SK-N-SH (cell line): ENCODE data around the gene GNAL. TPM values are rescaled to one million over a fixed set of nuclear protein-coding genes. Genes with fewer than 3 reads are reported as not detected.

Experiments
- CTCF ChIA-PET: fragments of 300-600, 350-600 bp; formaldehyde crosslinking; extraction: SDS; loops from one replicate; lab custom pipeline; 2021; lab: Yijun Ruan, JAX
- POLR2A ChIA-PET: fragments of 350-600 bp; sonication (Branson Sonifier 250); formaldehyde crosslinking; extraction: SDS; loops from one replicate; lab custom pipeline; 2020; ENCODE audit warnings: antibody characterized with exemption, inconsistent platforms; lab: Yijun Ruan, JAX
- DNase-seq: peaks from one replicate; pipeline ENCODE4 v3.0.0; 2012
- H2AFZ ChIP-seq: fragments of 200-600 bp; sonication (generic); 2 replicates; pipeline ENCODE4 v1.8.1; 2016; ENCODE audit warnings: antibody characterized with exemption, mild to moderate bottlenecking, low read depth
- H3F3A ChIP-seq: fragments of 200-600 bp; sonication (generic); replicated peaks from 2 replicates; pipeline ENCODE3; 2016; ENCODE audit warnings: antibody characterized with exemption, mild to moderate bottlenecking; ENCODE audit not compliant: insufficient read depth
- H3K27ac ChIP-seq, 2 experiments: fragments of 200-500 bp in 1 of 2; fragments of 200-600 bp in 1 of 2; sonication (Bioruptor generic) in 1 of 2; sonication (generic), shearing (Covaris generic) in 1 of 2; 2 replicates each; pipeline versions ENCODE4 v1.5.1 to v1.6.1; 2014 to 2016; ENCODE audit warnings: low read depth in 2 of 2, inconsistent platforms in 1 of 2, low read length in 1 of 2, mild to moderate bottlenecking in 1 of 2, mixed read lengths in 1 of 2
- H3K27me3 ChIP-seq: fragments of 200-600 bp; sonication (generic), shearing (Covaris generic); 2 replicates; pipeline ENCODE4 v1.6.1; 2016; ENCODE audit warnings: mixed run types; ENCODE audit not compliant: insufficient read depth
- H3K36me3 ChIP-seq, 2 experiments: fragments of 200-500 bp in 1 of 2; fragments of 200-600 bp in 1 of 2; sonication (Bioruptor generic) in 1 of 2; sonication (generic) in 1 of 2; replicated peaks in 1 of 2; 2 replicates each; pipeline versions ENCODE3 to v1.5.1; 2014 to 2016; ENCODE audit warnings: low read length in 1 of 2, mild to moderate bottlenecking in 1 of 2; ENCODE audit not compliant: insufficient read depth in 2 of 2, control insufficient read depth in 1 of 2
- H3K4me1 ChIP-seq, 2 experiments: fragments of 200-500 bp in 1 of 2; fragments of 200-600 bp in 1 of 2; sonication (Bioruptor generic) in 1 of 2; sonication (generic), shearing (Covaris generic) in 1 of 2; 2 replicates each; pipeline versions ENCODE4 v1.5.1 to v1.6.1; 2014 to 2016; ENCODE audit warnings: low read depth in 1 of 2, low read length in 1 of 2, mixed run types in 1 of 2; ENCODE audit not compliant: insufficient read depth in 2 of 2, control insufficient read depth in 1 of 2
- H3K4me2 ChIP-seq: fragments of 200-600 bp; sonication (generic), shearing (Covaris generic); 2 replicates; pipeline ENCODE4 v1.6.1; 2017; ENCODE audit warnings: mixed run types
- H3K4me3 ChIP-seq, 2 experiments: fragments of 200-500 bp in 1 of 2; fragments of 200-600 bp in 1 of 2; sonication (Bioruptor generic) in 1 of 2; sonication (generic), shearing (Covaris generic) in 1 of 2; 2 replicates each; pipeline versions ENCODE4 v1.5.1 to v1.8.1; 2014 to 2016; ENCODE audit warnings: low read depth in 2 of 2, inconsistent platforms in 1 of 2, low read length in 1 of 2, mild to moderate bottlenecking in 1 of 2, mixed read lengths in 1 of 2, moderate library complexity in 1 of 2
- H3K79me2 ChIP-seq: fragments of 200-600 bp; sonication (generic); 2 replicates; pipeline ENCODE4 v1.8.1; 2017; ENCODE audit warnings: mild to moderate bottlenecking; ENCODE audit not compliant: insufficient read depth
- H3K9ac ChIP-seq: fragments of 200-600 bp; sonication (generic); 2 replicates; pipeline ENCODE4 v1.6.1; 2017; ENCODE audit warnings: mixed run types
- H3K9me2 ChIP-seq: fragments of 200-600 bp; sonication (generic); 2 replicates; pipeline ENCODE4 v1.6.1; 2017; ENCODE audit warnings: mixed run types
- H3K9me3 ChIP-seq: fragments of 200-600 bp; sonication (generic); 2 replicates; pipeline ENCODE4 v1.6.1; 2017; ENCODE audit warnings: mixed run types, mild to moderate bottlenecking, moderate library complexity
- H4K20me1 ChIP-seq: fragments of 200-600 bp; sonication (generic); 2 replicates; pipeline ENCODE4 v1.6.1; 2017; ENCODE audit warnings: mild to moderate bottlenecking, mixed run types; ENCODE audit not compliant: insufficient read depth
- ELF1 ChIP-seq: IDR thresholded peaks from 2 replicates; pipeline ENCODE4 v1.4.0; 2012
- EP300 ChIP-seq, 2 experiments: IDR thresholded peaks; 2 replicates each; pipeline versions ENCODE4 v1.4.0 to v1.6.1; 2012; ENCODE audit warnings: borderline replicate concordance in 1 of 2, low read depth in 1 of 2, low read length in 1 of 2
- EZH2phosphoT487 ChIP-seq: fragments of 200-600 bp; sonication (generic); IDR thresholded peaks from 2 replicates; pipeline ENCODE4 v1.6.1; 2017; ENCODE audit warnings: low read depth, mixed run types, mild to moderate bottlenecking, antibody characterized with exemption, moderate library complexity, borderline replicate concordance
- FOXM1 ChIP-seq: IDR thresholded peaks from 2 replicates; pipeline ENCODE4 v1.4.0; 2012; ENCODE audit warnings: low read depth, mild to moderate bottlenecking
- GABPA ChIP-seq: IDR thresholded peaks from 2 replicates; pipeline ENCODE4 v1.4.0; 2012; ENCODE audit warnings: low read depth, mild to moderate bottlenecking
- GATA2 ChIP-seq: sonication (generic); formaldehyde crosslinking; IDR thresholded peaks from 2 replicates; pipeline ENCODE4 v1.5.0; 2020; ENCODE audit warnings: mild to moderate bottlenecking, missing genetic modification reagents
- MEF2A ChIP-seq: IDR thresholded peaks from 2 replicates; pipeline ENCODE4 v1.4.0; 2012; ENCODE audit warnings: low read depth, borderline replicate concordance
- NRF1 ChIP-seq: IDR thresholded peaks from 2 replicates; pipeline ENCODE4 v1.6.1; 2012; ENCODE audit warnings: low read depth, mild to moderate bottlenecking, low read length
- RAD21 ChIP-seq: IDR thresholded peaks from 2 replicates; pipeline ENCODE4 v1.6.1; 2012; ENCODE audit warnings: mild to moderate bottlenecking, low read length
- RCOR1 ChIP-seq: fragments of 150-350 bp; IDR thresholded peaks from 2 replicates; pipeline ENCODE4 v1.6.1; 2017; ENCODE audit warnings: antibody characterized with exemption, low read length
- TAF1 ChIP-seq: IDR thresholded peaks from 2 replicates; pipeline ENCODE4 v1.6.1; 2012; ENCODE audit warnings: low read depth, mild to moderate bottlenecking, low read length, moderate library complexity, borderline replicate concordance
- TCF12 ChIP-seq: IDR thresholded peaks from 2 replicates; pipeline ENCODE4 v1.4.0; 2012
- WGBS: methylation state at CpG from one replicate; pipeline ENCODE4 v1.1.6; 2017; ENCODE audit warnings: low lambda C conversion rate; 5-methylcytosine and 5-hydroxymethylcytosine counted together
- polyA plus RNA-seq, 3 experiments: library from polyadenylated mRNA; depleted of rRNA; stranded (reverse); fragments of >200 nt; gene quantifications; 2 replicates each; pipeline ENCODE4 v1.2.3, GENCODE V29; 2012
- TF ChIP-seq, protein P1 (sequence below): IDR thresholded peaks from 2 replicates; pipeline ENCODE4 v1.6.1; 2012; ENCODE audit warnings: mild to moderate bottlenecking, low read depth, low read length, moderate library complexity
- TF ChIP-seq, protein P2 (sequence below): fragments of 200-600 bp; sonication (generic); IDR thresholded peaks from 2 replicates; pipeline ENCODE4 v1.6.1; 2017; ENCODE audit warnings: antibody characterized with exemption, mild to moderate bottlenecking, moderate library complexity
- TF ChIP-seq, protein P3 (sequence below): IDR thresholded peaks from 2 replicates; pipeline ENCODE4 v1.4.0; 2012; ENCODE audit warnings: low read depth
- TF ChIP-seq, protein P4 (sequence below): IDR thresholded peaks from 2 replicates; pipeline ENCODE4; 2012

Gene GNAL
- polyA plus RNA-seq, 1 of the 3 experiments (the other 2 are of a cell fraction), result 0.13 TPM

DNA sequence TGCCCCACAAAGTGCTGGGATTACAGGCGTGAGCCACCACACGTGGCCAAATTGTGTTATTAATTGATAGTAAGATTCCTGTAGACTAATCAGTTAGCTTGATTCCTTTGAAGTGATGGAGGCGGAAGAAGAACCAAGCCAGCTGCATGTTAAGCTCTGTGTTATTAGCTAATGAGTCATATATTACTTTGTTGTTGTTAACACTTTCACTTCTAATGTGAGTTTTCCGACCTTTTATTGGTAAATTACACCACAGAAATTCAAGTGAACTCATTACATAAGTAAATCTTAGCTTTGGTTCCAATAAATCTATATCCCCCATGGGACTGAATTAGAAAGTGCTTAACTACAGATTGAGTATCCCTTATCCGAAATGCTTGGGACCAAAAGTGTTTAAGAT, 182.4 kb downstream of the GNAL start:
- DNase-seq, result no peak

More for the DNA sequence above, 182.4 kb downstream of the GNAL start:
- no peaks in the 10 kb centered on the region for H3K9me2 ChIP-seq
- no peaks in the 10 kb centered on the region for H3K79me2 ChIP-seq
- CTCF ChIA-PET, result interaction anchor here (0.9 to 2.0 kb wide), 2 partner anchors 18 to 139 kb away, joined by 3 to 6 read pairs; no protein-coding TSS in a partner anchor
- no peaks in the 10 kb centered on the region for H3K4me1 ChIP-seq
- H3K27me3 ChIP-seq, result peaks cover 15% of the 10 kb centered on the region; the same call in 1 of the 2 replicates
- 11% methylated on average over 3 of the region's 5 CpGs for WGBS
- H3F3A ChIP-seq, result no peaks in the 10 kb centered on the region
- POLR2A ChIA-PET, result interaction anchor here (0.6 kb wide), 1 partner anchor 78 kb away, joined by 4 read pairs; no protein-coding TSS in a partner anchor
- H4K20me1 ChIP-seq, result no peaks in the 10 kb centered on the region
- no peaks in the 10 kb centered on the region for H3K9me3 ChIP-seq
- no peak overlapping the region for H2AFZ ChIP-seq
- no peak overlapping the region for H3K4me2 ChIP-seq
- H3K9ac ChIP-seq, result no peak overlapping the region
- H3K36me3 ChIP-seq, result no peaks in the 10 kb centered on the region
- no peak overlapping the region for H3K27ac ChIP-seq
- TF ChIP-seq, protein P1, sequence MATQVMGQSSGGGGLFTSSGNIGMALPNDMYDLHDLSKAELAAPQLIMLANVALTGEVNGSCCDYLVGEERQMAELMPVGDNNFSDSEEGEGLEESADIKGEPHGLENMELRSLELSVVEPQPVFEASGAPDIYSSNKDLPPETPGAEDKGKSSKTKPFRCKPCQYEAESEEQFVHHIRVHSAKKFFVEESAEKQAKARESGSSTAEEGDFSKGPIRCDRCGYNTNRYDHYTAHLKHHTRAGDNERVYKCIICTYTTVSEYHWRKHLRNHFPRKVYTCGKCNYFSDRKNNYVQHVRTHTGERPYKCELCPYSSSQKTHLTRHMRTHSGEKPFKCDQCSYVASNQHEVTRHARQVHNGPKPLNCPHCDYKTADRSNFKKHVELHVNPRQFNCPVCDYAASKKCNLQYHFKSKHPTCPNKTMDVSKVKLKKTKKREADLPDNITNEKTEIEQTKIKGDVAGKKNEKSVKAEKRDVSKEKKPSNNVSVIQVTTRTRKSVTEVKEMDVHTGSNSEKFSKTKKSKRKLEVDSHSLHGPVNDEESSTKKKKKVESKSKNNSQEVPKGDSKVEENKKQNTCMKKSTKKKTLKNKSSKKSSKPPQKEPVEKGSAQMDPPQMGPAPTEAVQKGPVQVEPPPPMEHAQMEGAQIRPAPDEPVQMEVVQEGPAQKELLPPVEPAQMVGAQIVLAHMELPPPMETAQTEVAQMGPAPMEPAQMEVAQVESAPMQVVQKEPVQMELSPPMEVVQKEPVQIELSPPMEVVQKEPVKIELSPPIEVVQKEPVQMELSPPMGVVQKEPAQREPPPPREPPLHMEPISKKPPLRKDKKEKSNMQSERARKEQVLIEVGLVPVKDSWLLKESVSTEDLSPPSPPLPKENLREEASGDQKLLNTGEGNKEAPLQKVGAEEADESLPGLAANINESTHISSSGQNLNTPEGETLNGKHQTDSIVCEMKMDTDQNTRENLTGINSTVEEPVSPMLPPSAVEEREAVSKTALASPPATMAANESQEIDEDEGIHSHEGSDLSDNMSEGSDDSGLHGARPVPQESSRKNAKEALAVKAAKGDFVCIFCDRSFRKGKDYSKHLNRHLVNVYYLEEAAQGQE, result no peak
- TF ChIP-seq, protein P2, sequence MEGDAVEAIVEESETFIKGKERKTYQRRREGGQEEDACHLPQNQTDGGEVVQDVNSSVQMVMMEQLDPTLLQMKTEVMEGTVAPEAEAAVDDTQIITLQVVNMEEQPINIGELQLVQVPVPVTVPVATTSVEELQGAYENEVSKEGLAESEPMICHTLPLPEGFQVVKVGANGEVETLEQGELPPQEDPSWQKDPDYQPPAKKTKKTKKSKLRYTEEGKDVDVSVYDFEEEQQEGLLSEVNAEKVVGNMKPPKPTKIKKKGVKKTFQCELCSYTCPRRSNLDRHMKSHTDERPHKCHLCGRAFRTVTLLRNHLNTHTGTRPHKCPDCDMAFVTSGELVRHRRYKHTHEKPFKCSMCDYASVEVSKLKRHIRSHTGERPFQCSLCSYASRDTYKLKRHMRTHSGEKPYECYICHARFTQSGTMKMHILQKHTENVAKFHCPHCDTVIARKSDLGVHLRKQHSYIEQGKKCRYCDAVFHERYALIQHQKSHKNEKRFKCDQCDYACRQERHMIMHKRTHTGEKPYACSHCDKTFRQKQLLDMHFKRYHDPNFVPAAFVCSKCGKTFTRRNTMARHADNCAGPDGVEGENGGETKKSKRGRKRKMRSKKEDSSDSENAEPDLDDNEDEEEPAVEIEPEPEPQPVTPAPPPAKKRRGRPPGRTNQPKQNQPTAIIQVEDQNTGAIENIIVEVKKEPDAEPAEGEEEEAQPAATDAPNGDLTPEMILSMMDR, result no peak
- TF ChIP-seq GABPA (no peak), GATA2 (CRISPR knock-in tag) (no peak), TAF1 (no peak), NRF1 (no peak), TCF12 (no peak), FOXM1 (no peak), ELF1 (no peak), MEF2A (no peak), RAD21 (no peak), EZH2phosphoT487 (no peak), EP300 (IDR thresholded peaks at IDR 0.05; ENCODE audit: borderline replicate concordance in 1 of 2, low read depth in 1 of 2, low read length in 1 of 2) (no peak), RCOR1 (no peak)
- TF ChIP-seq, protein P3, sequence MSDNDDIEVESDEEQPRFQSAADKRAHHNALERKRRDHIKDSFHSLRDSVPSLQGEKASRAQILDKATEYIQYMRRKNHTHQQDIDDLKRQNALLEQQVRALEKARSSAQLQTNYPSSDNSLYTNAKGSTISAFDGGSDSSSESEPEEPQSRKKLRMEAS, result no peak
- TF ChIP-seq, protein P4, sequence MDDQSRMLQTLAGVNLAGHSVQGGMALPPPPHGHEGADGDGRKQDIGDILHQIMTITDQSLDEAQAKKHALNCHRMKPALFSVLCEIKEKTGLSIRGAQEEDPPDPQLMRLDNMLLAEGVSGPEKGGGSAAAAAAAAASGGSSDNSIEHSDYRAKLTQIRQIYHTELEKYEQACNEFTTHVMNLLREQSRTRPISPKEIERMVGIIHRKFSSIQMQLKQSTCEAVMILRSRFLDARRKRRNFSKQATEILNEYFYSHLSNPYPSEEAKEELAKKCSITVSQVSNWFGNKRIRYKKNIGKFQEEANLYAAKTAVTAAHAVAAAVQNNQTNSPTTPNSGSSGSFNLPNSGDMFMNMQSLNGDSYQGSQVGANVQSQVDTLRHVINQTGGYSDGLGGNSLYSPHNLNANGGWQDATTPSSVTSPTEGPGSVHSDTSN, result no peak
- H3K4me3 ChIP-seq, result no peak overlapping the region
